Liver (tissue), 9 donors: ENCODE measurements around the gene TFF3. TPM values are rescaled to one million over a fixed set of nuclear protein-coding genes. Genes with fewer than 3 reads are reported as not detected.

ENCODE experiments used
- DNase-seq: peaks from one replicate; pipeline ENCODE4 v3.0.0-alpha.2; 2017; ENCODE audit warnings: low spot score
- H3K27ac ChIP-seq, 2 donors: one replicate each; pipeline ENCODE4 v1.7.0; 2013; ENCODE audit warnings: inconsistent platforms in 2 of 2, low read length in 2 of 2, control low read depth in 1 of 2, low read depth in 1 of 2, mild to moderate bottlenecking in 1 of 2
- H3K27me3 ChIP-seq, 4 donors: one replicate each; pipeline versions ENCODE4 v1.6.1 to v1.7.0; 2013; ENCODE audit warnings: low read length in 3 of 4, inconsistent platforms in 1 of 4, mild to moderate bottlenecking in 1 of 4, moderate library complexity in 1 of 4; ENCODE audit not compliant: control insufficient read depth in 4 of 4, insufficient read depth in 4 of 4
- H3K36me3 ChIP-seq, 4 donors: one replicate each; pipeline versions ENCODE4 v1.6.1 to v1.7.0; 2013; ENCODE audit warnings: low read length in 3 of 4, mild to moderate bottlenecking in 3 of 4, low read depth in 1 of 4, moderate library complexity in 1 of 4; ENCODE audit not compliant: control insufficient read depth in 4 of 4, insufficient read depth in 3 of 4
- H3K4me1 ChIP-seq, 4 donors: one replicate each; pipeline versions ENCODE4 v1.6.1 to v1.7.0; 2013; ENCODE audit warnings: low read length in 3 of 4, mild to moderate bottlenecking in 3 of 4, moderate library complexity in 1 of 4; ENCODE audit not compliant: control insufficient read depth in 4 of 4, insufficient read depth in 4 of 4
- H3K4me3 ChIP-seq, 3 donors: one replicate each; pipeline versions ENCODE4 v1.6.1 to v1.7.0; 2013; ENCODE audit warnings: low read length in 3 of 3, control low read depth in 1 of 3, low read depth in 1 of 3, mild to moderate bottlenecking in 1 of 3
- H3K9ac ChIP-seq, 2 donors: one replicate each; pipeline ENCODE4 v1.7.0; 2013; ENCODE audit warnings: low read length in 2 of 2, mild to moderate bottlenecking in 2 of 2, moderate library complexity in 2 of 2, control low read depth in 1 of 2, low read depth in 1 of 2
- H3K9me3 ChIP-seq, 4 donors: one replicate each; pipeline versions ENCODE4 v1.6.1 to v1.7.0; 2013; ENCODE audit warnings: low read length in 3 of 4; ENCODE audit not compliant: control insufficient read depth in 4 of 4
- ATF3 ChIP-seq: IDR thresholded peaks from 2 replicates; pipeline ENCODE4 v1.6.1; 2016; ENCODE audit warnings: antibody characterized with exemption
- CTCF ChIP-seq: fragments of 150-350 bp; IDR thresholded peaks from 2 replicates; pipeline ENCODE4 v1.5.1; 2017; ENCODE audit warnings: improper control_type of control experiment, low read depth, low read length; ENCODE audit not compliant: missing input control
- EGR1 ChIP-seq, 2 donors: IDR thresholded peaks; 2 replicates each; pipeline ENCODE4 v1.6.1; 2016 to 2018; ENCODE audit warnings: antibody characterized with exemption in 2 of 2, low read depth in 2 of 2
- FOXA1 ChIP-seq: IDR thresholded peaks from 2 replicates; pipeline ENCODE4 v1.6.1; 2016; ENCODE audit warnings: antibody characterized with exemption
- FOXA2 ChIP-seq: IDR thresholded peaks from 2 replicates; pipeline ENCODE4 v1.6.1; 2016; ENCODE audit warnings: antibody characterized with exemption
- GABPA ChIP-seq, 2 donors: IDR thresholded peaks in 1 of 2; conservative IDR thresholded peaks in 1 of 2; 2 replicates each; pipeline ENCODE4 v1.6.1; 2016; ENCODE audit warnings: antibody characterized with exemption in 2 of 2, mild to moderate bottlenecking in 1 of 2, moderate library complexity in 1 of 2
- JUND ChIP-seq, 2 donors: IDR thresholded peaks; 2 replicates each; pipeline ENCODE4 v1.6.1; 2016; ENCODE audit warnings: antibody characterized with exemption in 2 of 2
- MAX ChIP-seq: IDR thresholded peaks from 2 replicates; pipeline ENCODE4 v1.6.1; 2016; ENCODE audit warnings: antibody characterized with exemption
- NR2F2 ChIP-seq: IDR thresholded peaks from 2 replicates; pipeline ENCODE4 v1.6.1; 2016; ENCODE audit warnings: antibody characterized with exemption
- REST ChIP-seq: IDR thresholded peaks from 2 replicates; pipeline ENCODE4 v1.6.1; 2016; ENCODE audit warnings: antibody characterized with exemption, mild to moderate bottlenecking
- SP1 ChIP-seq: IDR thresholded peaks from 2 replicates; pipeline ENCODE4 v1.6.1; 2018; ENCODE audit warnings: antibody characterized with exemption, mild to moderate bottlenecking
- YY1 ChIP-seq: IDR thresholded peaks from 2 replicates; pipeline ENCODE4 v1.6.1; 2016; ENCODE audit warnings: antibody characterized with exemption, mild to moderate bottlenecking
- WGBS: extraction: QIAGEN DNeasy Blood & Tissue Kit; methylation state at CpG from one replicate; pipeline ENCODE4 v1.1.7; 2013; 5-methylcytosine and 5-hydroxymethylcytosine counted together
- polyA plus RNA-seq, 2 donors: library from polyadenylated mRNA; stranded (reverse) in 1 of 2; unstranded in 1 of 2; fragments of 200-250 nt in 1 of 2; fragments of >200 nt in 1 of 2; fragmentation: Nextera tagmentation in 1 of 2; extraction: Ambion mirVana in 1 of 2; gene quantifications; one replicate each; pipeline versions ENCODE4 v1.2.1 to v1.2.3, GENCODE V29; 2013 to 2015
- total RNA-seq, 2 donors: library from RNA; depleted of rRNA; stranded (reverse); fragments of >200 nt; gene quantifications; one replicate each; pipeline ENCODE4 v1.2.3, GENCODE V29; 2014
- donor health status: healthy.
- donor health status: healthy.
- donor health status: healthy.
- donor health status: healthy.
- donor health status: healthy.

Gene TFF3
- total and polyA plus RNA-seq, 4 donors = 0.09 to 4.1 (median 1.5) TPM

- Histone ChIP-seq H3K9ac (no peak overlapping the region), H3K27me3 (peaks cover 0 to 4% (median under 1%) of the 10 kb centered on the region in 4 donors), H3K4me3 (no peak overlapping the region), H3K4me1 (peaks cover 0 to 2% (median 0%) of the 10 kb centered on the region in 4 donors), H3K36me3 (no peaks in the 10 kb centered on the region), H3K27ac (no peak overlapping the region), H3K9me3 (no peaks in the 10 kb centered on the region)
- no peak for DNase-seq
- WGBS = 77% methylated on average over 17 of the region's 17 CpGs
- no peak for TF ChIP-seq MAX
- no peak for TF ChIP-seq JUND (IDR thresholded peaks at IDR 0.05)
- TF ChIP-seq SP1 = no peak
- TF ChIP-seq CTCF = no peak
- no peak for TF ChIP-seq FOXA2
- TF ChIP-seq NR2F2 = no peak
These were observed 6.9 kb downstream of the TFF3 start for GRCh38 chr21:42308161-42308913.

- no peaks in the 10 kb centered on the region for H3K9me3 ChIP-seq
- DNase-seq = no peak
- H3K9ac ChIP-seq = no peak overlapping the region
- peaks cover 0 to 4% (median under 1%) of the 10 kb centered on the region in 4 donors for H3K27me3 ChIP-seq
- H3K27ac ChIP-seq = no peak overlapping the region
- no peak overlapping the region for H3K4me3 ChIP-seq
- TF ChIP-seq MAX (no peak), EGR1 (IDR thresholded peaks at IDR 0.05; ENCODE audit: low read depth in 2 of 2) (no peak), ATF3 (no peak), FOXA1 (no peak), YY1 (no peak), REST (no peak), CTCF (no peak), NR2F2 (no peak), SP1 (no peak), GABPA (IDR thresholded peaks at IDR 0.05 in 1 of 2, conservative IDR thresholded peaks at IDR 0.05 in 1 of 2) (no peak)
- no peaks in the 10 kb centered on the region for H3K36me3 ChIP-seq
- no peaks in the 10 kb centered on the region for H3K4me1 ChIP-seq
- WGBS = 70% methylated on average over 5 of the region's 5 CpGs
These were observed 8.1 kb downstream of the TFF3 start for GRCh38 chr21:42307106-42307505.
